ENCODE data around the gene FAM217B.

DNA sequence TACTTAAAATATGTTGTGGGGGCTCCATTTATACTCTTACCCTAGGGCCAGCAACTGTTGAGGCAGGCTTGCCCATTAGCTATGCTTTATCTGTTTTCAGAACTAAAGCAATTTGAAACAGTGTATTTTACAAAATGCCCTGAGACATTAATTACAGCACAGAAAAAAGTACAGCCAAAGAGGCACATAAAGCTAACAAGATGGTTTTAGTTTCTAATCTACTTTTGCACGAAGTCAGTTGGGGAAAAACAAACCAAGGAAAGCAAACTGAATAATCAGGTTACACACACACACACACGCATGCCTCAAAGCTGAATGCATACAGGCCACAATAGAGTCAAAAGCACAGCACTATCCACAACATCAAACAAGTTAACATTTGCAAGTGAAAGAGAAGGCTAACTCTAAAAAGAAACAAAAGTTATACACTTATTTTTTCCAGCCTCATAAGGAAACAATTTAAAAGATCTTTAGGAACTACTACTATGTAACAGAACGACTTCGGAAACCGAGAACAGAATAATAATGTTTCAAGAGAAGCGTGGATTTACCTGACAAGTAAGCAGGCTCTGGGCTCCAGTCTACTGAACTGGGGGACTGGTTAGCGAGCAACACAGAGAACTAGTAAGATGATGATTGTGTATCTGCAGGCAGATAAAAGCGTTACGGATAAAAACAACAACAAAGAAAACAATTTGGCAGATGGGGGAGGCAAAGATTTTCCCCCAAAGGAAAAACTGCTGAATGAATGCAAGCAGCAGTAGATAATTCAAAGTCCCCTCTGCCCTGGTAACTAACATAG, 8.5 kb upstream of the FAM217B start:
- TF ChIP-seq, protein P1, sequence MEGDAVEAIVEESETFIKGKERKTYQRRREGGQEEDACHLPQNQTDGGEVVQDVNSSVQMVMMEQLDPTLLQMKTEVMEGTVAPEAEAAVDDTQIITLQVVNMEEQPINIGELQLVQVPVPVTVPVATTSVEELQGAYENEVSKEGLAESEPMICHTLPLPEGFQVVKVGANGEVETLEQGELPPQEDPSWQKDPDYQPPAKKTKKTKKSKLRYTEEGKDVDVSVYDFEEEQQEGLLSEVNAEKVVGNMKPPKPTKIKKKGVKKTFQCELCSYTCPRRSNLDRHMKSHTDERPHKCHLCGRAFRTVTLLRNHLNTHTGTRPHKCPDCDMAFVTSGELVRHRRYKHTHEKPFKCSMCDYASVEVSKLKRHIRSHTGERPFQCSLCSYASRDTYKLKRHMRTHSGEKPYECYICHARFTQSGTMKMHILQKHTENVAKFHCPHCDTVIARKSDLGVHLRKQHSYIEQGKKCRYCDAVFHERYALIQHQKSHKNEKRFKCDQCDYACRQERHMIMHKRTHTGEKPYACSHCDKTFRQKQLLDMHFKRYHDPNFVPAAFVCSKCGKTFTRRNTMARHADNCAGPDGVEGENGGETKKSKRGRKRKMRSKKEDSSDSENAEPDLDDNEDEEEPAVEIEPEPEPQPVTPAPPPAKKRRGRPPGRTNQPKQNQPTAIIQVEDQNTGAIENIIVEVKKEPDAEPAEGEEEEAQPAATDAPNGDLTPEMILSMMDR (IDR thresholded peaks at IDR 0.05), result no peak
- TF ChIP-seq POLR2A (IDR thresholded peaks at IDR 0.05) (no peak), EP300 (IDR thresholded peaks at IDR 0.05) (no peak)
